ENCODE measurements around the gene PDE4A. TPM values are rescaled to one million over a fixed set of nuclear protein-coding genes. Genes with fewer than 3 reads are reported as not detected.
A peak's percentile ranks its signal among the peaks of the same experiment; 100 is the strongest.

PDE4A gene
- total and polyA plus RNA-seq, 2 of the 13 experiments (the other 11 are each of a cell fraction or from before 2014, with no cell fraction given), result 1.1 to 4.1 TPM

DNA sequence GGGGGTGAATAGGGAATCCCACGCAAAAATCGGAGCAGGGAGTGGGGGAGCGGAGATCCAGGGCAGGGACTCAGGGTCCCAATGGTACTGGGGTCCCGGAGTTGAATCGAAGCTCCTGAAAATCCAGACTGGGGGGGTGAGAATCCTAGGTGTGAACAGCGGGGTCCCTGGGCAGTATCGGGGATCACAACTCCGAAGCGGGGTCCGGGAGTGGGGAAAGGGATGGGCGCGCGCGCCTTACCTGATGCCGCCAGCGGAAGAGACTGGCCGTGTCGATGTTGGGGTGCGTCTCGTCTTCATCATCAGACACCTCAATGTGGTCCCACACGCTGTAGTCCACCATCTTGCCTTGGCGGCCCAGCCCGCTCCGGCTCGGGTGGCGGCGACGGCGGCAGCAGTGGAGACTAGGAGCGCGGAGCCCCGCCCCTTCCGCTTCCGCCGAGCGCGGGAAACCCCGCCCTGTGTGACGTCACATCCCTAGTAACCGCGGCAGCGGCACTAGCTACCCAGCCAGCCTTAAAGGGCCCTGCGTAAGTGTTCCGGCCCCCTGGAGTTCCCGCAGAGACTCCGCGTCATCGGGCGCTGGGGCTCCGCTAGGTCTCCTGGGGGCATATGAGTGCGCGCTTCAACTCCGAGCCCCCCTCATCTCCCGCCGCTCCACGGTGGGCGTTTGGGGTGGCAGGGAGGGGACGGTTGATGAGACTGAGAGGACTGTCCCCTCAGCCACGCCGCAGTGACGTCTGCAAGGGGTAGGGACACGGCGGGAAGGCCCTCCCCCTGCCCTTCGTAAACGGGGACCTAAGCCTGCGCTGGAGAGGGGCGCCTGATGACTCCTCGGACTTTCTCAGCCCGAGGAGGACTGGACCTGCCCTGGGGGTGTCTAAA, 17.0 kb upstream of the PDE4A start, which contains the start of gene CDC37 (continued):
- TF ChIP-seq, protein P1, sequence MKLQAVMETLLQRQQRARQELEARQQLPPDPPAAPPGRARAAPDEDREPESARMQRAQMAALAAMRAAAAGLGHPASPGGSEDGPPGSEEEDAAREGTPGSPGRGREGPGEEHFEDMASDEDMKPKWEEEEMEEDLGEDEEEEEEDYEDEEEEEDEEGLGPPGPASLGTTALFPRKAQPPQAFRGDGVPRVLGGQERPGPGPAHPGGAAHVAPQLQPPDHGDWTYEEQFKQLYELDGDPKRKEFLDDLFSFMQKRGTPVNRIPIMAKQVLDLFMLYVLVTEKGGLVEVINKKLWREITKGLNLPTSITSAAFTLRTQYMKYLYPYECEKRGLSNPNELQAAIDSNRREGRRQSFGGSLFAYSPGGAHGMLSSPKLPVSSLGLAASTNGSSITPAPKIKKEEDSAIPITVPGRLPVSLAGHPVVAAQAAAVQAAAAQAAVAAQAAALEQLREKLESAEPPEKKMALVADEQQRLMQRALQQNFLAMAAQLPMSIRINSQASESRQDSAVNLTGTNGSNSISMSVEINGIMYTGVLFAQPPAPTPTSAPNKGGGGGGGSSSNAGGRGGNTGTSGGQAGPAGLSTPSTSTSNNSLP (IDR thresholded peaks at IDR 0.05; ENCODE audit: low read depth, low read length), result no peak
- TF ChIP-seq HNRNPL (IDR thresholded peaks at IDR 0.05; ENCODE audit: low read depth, low read length) (no peak), ZNF674 (CRISPR knock-in tag; IDR thresholded peaks at IDR 0.05; ENCODE audit: low read depth) (no peak), ZNF652 (CRISPR knock-in tag; IDR thresholded peaks at IDR 0.05; ENCODE audit: borderline replicate concordance, low read depth) (no peak; the same call in 1 of the 2 replicates), KDM3A (CRISPR knock-in tag; IDR thresholded peaks at IDR 0.05; ENCODE audit: low read depth) (0 out of 2 replicates have a peak, but pooled peaks have one; percentile 42), SPEN (CRISPR knock-in tag; IDR thresholded peaks at IDR 0.05; ENCODE audit: low read depth) (peak; percentile 70), ZNF644 (CRISPR knock-in tag; IDR thresholded peaks at IDR 0.05; ENCODE audit: low read depth) (no peak), ZNF446 (CRISPR knock-in tag; IDR thresholded peaks at IDR 0.05) (0 out of 2 replicates have a peak, but pooled peaks have one; percentile 30), ZNF160 (CRISPR knock-in tag; IDR thresholded peaks at IDR 0.05) (peak; percentile 54; the same call in 1 of the 2 replicates), PITX1 (CRISPR knock-in tag; IDR thresholded peaks at IDR 0.05) (peak; percentile 40; the same call in 1 of the 2 replicates), CCAR2 (optimal IDR thresholded peaks at IDR 0.05; ENCODE audit: low read depth, low read length) (no peak), HMG20B (CRISPR knock-in tag; conservative IDR thresholded peaks at IDR 0.05) (no peak), ZNF337 (CRISPR knock-in tag; IDR thresholded peaks at IDR 0.05; ENCODE audit: borderline replicate concordance, low read depth) (no peak), TGIF2 (CRISPR knock-in tag; IDR thresholded peaks at IDR 0.05) (peak; percentile 87), ZC3H4 (CRISPR knock-in tag; IDR thresholded peaks at IDR 0.05; ENCODE audit: borderline replicate concordance) (no peak), MBD4 (IDR thresholded peaks at IDR 0.05; ENCODE audit: borderline replicate concordance, low read length) (no peak), ZNF557 (CRISPR knock-in tag; IDR thresholded peaks at IDR 0.05) (no peak), ZNF543 (CRISPR knock-in tag; IDR thresholded peaks at IDR 0.05) (peak; percentile 41; the same call in 1 of the 2 replicates), ZNF562 (CRISPR knock-in tag; IDR thresholded peaks at IDR 0.05; ENCODE audit: borderline replicate concordance) (no peak), HOXA3 (CRISPR knock-in tag; IDR thresholded peaks at IDR 0.05) (peak; percentile 82; the same call in 1 of the 2 replicates), JUNB (CRISPR knock-in tag; IDR thresholded peaks at IDR 0.05; ENCODE audit: borderline replicate concordance) (no peak)
- TF ChIP-seq, protein P2, sequence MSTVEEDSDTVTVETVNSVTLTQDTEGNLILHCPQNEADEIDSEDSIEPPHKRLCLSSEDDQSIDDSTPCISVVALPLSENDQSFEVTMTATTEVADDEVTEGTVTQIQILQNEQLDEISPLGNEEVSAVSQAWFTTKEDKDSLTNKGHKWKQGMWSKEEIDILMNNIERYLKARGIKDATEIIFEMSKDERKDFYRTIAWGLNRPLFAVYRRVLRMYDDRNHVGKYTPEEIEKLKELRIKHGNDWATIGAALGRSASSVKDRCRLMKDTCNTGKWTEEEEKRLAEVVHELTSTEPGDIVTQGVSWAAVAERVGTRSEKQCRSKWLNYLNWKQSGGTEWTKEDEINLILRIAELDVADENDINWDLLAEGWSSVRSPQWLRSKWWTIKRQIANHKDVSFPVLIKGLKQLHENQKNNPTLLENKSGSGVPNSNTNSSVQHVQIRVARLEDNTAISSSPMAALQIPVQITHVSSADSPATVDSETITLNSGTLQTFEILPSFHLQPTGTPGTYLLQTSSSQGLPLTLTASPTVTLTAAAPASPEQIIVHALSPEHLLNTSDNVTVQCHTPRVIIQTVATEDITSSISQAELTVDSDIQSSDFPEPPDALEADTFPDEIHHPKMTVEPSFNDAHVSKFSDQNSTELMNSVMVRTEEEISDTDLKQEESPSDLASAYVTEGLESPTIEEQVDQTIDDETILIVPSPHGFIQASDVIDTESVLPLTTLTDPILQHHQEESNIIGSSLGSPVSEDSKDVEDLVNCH (CRISPR knock-in tag; IDR thresholded peaks at IDR 0.05), result no peak
- TF ChIP-seq, protein P3, sequence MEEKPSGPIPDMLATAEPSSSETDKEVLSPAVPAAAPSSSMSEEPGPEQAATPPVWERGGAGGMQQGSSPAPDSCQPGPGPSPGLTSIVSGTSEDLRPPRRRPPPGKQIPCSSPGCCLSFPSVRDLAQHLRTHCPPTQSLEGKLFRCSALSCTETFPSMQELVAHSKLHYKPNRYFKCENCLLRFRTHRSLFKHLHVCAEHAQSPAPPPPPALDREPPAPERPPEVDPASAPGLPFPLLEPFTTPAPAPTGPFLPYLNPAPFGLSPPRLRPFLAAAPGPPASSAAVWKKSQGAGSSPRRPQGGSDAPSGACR (CRISPR knock-in tag; IDR thresholded peaks at IDR 0.05), result no peak
- TF ChIP-seq, protein P4, sequence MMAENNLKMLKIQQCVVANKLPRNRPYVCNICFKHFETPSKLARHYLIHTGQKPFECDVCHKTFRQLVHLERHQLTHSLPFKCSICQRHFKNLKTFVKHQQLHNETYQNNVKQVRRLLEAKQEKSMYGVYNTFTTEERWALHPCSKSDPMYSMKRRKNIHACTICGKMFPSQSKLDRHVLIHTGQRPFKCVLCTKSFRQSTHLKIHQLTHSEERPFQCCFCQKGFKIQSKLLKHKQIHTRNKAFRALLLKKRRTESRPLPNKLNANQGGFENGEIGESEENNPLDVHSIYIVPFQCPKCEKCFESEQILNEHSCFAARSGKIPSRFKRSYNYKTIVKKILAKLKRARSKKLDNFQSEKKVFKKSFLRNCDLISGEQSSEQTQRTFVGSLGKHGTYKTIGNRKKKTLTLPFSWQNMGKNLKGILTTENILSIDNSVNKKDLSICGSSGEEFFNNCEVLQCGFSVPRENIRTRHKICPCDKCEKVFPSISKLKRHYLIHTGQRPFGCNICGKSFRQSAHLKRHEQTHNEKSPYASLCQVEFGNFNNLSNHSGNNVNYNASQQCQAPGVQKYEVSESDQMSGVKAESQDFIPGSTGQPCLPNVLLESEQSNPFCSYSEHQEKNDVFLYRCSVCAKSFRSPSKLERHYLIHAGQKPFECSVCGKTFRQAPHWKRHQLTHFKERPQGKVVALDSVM (CRISPR knock-in tag; IDR thresholded peaks at IDR 0.05), result no peak
